Measurements from ENCODE around the gene INPP4A.

DNA sequence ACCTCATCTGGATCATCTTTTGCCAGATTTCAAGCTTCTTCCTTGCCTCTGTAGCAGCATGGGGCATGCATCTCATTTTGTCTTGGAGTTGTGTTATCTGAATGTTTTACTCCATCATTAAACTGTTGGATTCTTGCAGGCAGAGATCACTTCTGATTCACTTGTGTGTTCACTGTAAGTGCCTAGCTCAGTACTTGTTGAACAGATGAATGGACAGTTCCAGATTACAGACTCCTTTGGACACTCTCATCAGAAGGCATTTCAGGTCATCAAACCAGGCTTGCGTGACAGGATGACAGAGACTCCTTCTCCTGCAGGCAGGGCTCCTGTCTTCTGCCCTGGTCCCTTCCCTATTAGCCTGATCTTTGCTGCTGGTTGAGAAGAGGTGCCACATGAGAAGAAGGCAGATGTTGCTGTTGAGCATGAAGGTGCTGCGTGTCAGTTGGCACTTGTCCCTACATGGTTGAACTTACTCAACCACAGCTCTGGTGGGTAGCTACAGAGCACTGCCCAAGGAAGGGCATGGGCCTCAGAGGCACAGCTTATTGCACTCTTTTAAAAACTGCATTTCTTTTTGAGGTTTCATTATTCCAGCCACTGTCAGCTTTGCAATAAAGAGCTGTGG, 58.9 kb downstream of the INPP4A start:
- TF ChIP-seq, protein P1, sequence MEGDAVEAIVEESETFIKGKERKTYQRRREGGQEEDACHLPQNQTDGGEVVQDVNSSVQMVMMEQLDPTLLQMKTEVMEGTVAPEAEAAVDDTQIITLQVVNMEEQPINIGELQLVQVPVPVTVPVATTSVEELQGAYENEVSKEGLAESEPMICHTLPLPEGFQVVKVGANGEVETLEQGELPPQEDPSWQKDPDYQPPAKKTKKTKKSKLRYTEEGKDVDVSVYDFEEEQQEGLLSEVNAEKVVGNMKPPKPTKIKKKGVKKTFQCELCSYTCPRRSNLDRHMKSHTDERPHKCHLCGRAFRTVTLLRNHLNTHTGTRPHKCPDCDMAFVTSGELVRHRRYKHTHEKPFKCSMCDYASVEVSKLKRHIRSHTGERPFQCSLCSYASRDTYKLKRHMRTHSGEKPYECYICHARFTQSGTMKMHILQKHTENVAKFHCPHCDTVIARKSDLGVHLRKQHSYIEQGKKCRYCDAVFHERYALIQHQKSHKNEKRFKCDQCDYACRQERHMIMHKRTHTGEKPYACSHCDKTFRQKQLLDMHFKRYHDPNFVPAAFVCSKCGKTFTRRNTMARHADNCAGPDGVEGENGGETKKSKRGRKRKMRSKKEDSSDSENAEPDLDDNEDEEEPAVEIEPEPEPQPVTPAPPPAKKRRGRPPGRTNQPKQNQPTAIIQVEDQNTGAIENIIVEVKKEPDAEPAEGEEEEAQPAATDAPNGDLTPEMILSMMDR (IDR thresholded peaks at IDR 0.05), result no peak
- no peak for TF ChIP-seq POLR2A (IDR thresholded peaks at IDR 0.05)
